ENCODE measurements around the gene LRP6. TPM values are rescaled to one million over a fixed set of nuclear protein-coding genes. Genes with fewer than 3 reads are reported as not detected.

Gene LRP6
- total RNA-seq, 4 donors from 2014 or later, result 11.7 to 102 (median 58.9) TPM

- intact Hi-C loops (cut with DNase I; ENCODE audit: low total_unique reads), result no loop called here
- Histone ChIP-seq H3K27me3 (no peaks in the 10 kb centered on the region), H3K9me3 (no peaks in the 10 kb centered on the region), H3K27ac (no peak overlapping the region), H3K4me1 (no peaks in the 10 kb centered on the region), H3K4me3 (no peak overlapping the region), H3K36me3 (no peaks in the 10 kb centered on the region)
- no peak for DNase-seq
- 95 to 100% methylated on average over 2 of the region's 2 CpGs for WGBS, 2 donors (ENCODE audit: low coverage in 1 of 2)
- in situ Hi-C loops (cut with MboI; ENCODE audit: low pct_ligation_motif_present in 1 of 4, low pct_unique_long_range_greater_than_20kb in 1 of 4, low sequenced_read_pairs in 3 of 4), result no loop called here
- TF ChIP-seq POLR2A (IDR thresholded peaks at IDR 0.05) (no peak), EP300 (IDR thresholded peaks at IDR 0.05; ENCODE audit: low read depth) (no peak)
These were observed 36.1 kb upstream of the LRP6 start for GRCh38 chr12:12302976-12303375.

- WGBS, 2 donors (ENCODE audit: low coverage in 1 of 2), result 67 to 77% methylated on average over 1 to 2 of the region's 2 CpGs
- Histone ChIP-seq H3K27me3 (no peaks in the 10 kb centered on the region), H3K27ac (no peak overlapping the region), H3K36me3 (no peaks in the 10 kb centered on the region), H3K4me1 (no peaks in the 10 kb centered on the region), H3K9me3 (no peaks in the 10 kb centered on the region), H3K4me3 (no peak overlapping the region)
- DNase-seq, result no peak
- TF ChIP-seq POLR2A (IDR thresholded peaks at IDR 0.05) (no peak), POLR2AphosphoS5 (IDR thresholded peaks at IDR 0.05) (no peak), CTCF (IDR thresholded peaks at IDR 0.05) (no peak), EP300 (IDR thresholded peaks at IDR 0.05; ENCODE audit: low read depth) (no peak)
- in situ Hi-C loops (cut with MboI; ENCODE audit: low pct_ligation_motif_present in 1 of 4, low pct_unique_long_range_greater_than_20kb in 1 of 4, low sequenced_read_pairs in 3 of 4) (no loop called here), intact Hi-C loops (cut with DNase I; ENCODE audit: low total_unique reads) (no loop called here)
These were observed 34.3 kb upstream of the LRP6 start for GRCh38 chr12:12301122-12301521.

GRCh38 chr12:12297201-12297830 is 30.5 kb upstream of the LRP6 start:
- Histone ChIP-seq H3K27me3 (no peaks in the 10 kb centered on the region), H3K27ac (no peak overlapping the region), H3K4me3 (no peak overlapping the region), H3K9me3 (no peaks in the 10 kb centered on the region), H3K4me1 (peaks cover 0 to 4% (median 0%) of the 10 kb centered on the region in 4 donors), H3K36me3 (no peaks in the 10 kb centered on the region)
- intact Hi-C loops (cut with DNase I; ENCODE audit: low total_unique reads), result no loop called here
- in situ Hi-C loops (cut with MboI; ENCODE audit: low pct_ligation_motif_present in 1 of 4, low pct_unique_long_range_greater_than_20kb in 1 of 4, low sequenced_read_pairs in 3 of 4), result no loop called here
- no peak for DNase-seq
- TF ChIP-seq POLR2AphosphoS5 (IDR thresholded peaks at IDR 0.05) (no peak), POLR2A (IDR thresholded peaks at IDR 0.05) (no peak), CTCF (IDR thresholded peaks at IDR 0.05) (no peak), EP300 (IDR thresholded peaks at IDR 0.05; ENCODE audit: low read depth) (no peak)
- 81 to 91% methylated on average over 5 to 8 of the region's 8 CpGs for WGBS, 2 donors (ENCODE audit: low coverage in 1 of 2)

GRCh38 chr12:12294215-12295005 is 27.6 kb upstream of the LRP6 start:
- H3K4me1 ChIP-seq, result peaks cover 0 to 4% (median 0%) of the 10 kb centered on the region in 4 donors
- H3K9me3 ChIP-seq, result no peaks in the 10 kb centered on the region
- in situ Hi-C loops (cut with MboI; ENCODE audit: low pct_ligation_motif_present in 1 of 4, low pct_unique_long_range_greater_than_20kb in 1 of 4, low sequenced_read_pairs in 3 of 4) (no loop called here), intact Hi-C loops (cut with DNase I; ENCODE audit: low total_unique reads) (no loop called here)
- no peaks in the 10 kb centered on the region for H3K36me3 ChIP-seq
- no peak overlapping the region for H3K27ac ChIP-seq
- H3K4me3 ChIP-seq, result no peak overlapping the region
- DNase-seq, result no peak
- WGBS, 2 donors (ENCODE audit: low coverage in 1 of 2), result 60 to 72% methylated on average over 5 of the region's 5 CpGs
- H3K27me3 ChIP-seq, result no peaks in the 10 kb centered on the region
- no peak for TF ChIP-seq EP300 (IDR thresholded peaks at IDR 0.05; ENCODE audit: low read depth)
- no peak for TF ChIP-seq CTCF (IDR thresholded peaks at IDR 0.05)
- TF ChIP-seq POLR2AphosphoS5 (IDR thresholded peaks at IDR 0.05), result no peak
- no peak for TF ChIP-seq POLR2A (IDR thresholded peaks at IDR 0.05)

Data from transverse colon (tissue), 4 donors.